ENCODE measurements around the gene NAA60.
A peak's percentile ranks its signal among the peaks of the same experiment; 100 is the strongest.

NAA60 gene

DNA sequence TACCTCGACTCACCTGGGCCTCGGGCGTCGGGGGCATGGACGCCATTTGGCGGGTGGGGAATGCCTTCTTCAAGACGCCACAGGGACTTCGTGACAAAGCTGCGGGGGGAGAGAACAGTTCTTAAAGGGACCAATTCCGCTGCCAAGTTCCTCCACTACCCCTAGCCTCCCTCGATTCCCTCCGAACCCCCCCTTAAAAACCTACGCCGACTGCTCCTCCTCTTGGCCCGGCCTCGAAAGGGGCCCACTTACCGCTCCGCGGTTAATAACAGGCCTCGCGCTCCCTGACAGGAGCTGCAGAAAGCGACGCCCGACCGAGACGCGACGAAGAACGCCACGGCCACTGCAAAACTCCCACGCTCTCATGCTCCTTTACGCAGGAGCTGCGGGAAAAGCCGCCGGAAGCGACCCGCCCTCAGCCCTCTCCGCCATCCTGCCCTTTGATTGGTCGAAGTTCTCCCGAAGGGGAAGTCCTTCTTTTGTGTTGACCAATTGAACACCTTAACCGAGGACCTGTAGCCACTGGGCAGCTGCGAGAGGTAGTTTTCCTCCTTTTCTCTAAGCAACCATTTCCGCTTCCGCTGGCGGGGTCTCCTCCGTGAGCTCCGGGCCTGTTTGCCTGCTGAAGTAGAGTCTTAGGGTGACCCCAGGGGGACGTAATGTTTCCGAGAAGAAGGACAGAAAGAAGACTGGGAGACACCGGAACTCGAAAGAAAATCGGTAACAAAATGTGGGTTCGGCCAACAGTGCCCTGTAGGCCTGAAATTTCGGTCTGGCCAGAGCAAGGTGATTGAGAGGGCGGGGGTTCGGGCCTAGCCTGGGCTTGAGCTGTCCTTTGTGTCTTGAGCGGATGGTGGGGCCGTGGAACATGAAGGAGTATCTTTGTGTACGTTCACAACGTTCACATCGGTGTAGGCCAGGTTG, at the start of gene NAA60, which contains the start of gene ZNF597:
NAA60 (plus strand) TSS at position 573 of the 924 bp plus-strand sequence. CDS start 32,548 bp downstream, outside the sequence.
ZNF597 (minus strand) TSS at position 397 of the 924 bp plus-strand sequence; CDS start at position 46, 351 bp downstream.
- peak; percentile 87 for DNase-seq

DNA sequence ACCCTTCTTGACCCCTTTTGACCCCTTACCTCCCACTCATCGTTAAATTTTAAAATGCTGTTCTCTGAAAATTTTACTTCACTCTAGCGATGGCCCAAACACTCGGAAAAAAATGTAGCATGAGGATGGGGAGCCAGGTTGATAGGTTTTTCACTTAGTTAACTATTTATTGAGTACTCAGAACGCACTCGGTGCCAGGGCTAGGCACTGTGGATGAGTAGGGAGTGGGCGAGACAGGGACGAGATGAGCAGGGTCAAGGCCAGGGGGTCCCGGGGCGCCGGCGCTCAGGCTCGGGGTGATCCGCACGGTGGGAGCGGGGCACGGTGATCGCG, 43.1 kb upstream of the NAA60 start:
- no peak for DNase-seq

DNA sequence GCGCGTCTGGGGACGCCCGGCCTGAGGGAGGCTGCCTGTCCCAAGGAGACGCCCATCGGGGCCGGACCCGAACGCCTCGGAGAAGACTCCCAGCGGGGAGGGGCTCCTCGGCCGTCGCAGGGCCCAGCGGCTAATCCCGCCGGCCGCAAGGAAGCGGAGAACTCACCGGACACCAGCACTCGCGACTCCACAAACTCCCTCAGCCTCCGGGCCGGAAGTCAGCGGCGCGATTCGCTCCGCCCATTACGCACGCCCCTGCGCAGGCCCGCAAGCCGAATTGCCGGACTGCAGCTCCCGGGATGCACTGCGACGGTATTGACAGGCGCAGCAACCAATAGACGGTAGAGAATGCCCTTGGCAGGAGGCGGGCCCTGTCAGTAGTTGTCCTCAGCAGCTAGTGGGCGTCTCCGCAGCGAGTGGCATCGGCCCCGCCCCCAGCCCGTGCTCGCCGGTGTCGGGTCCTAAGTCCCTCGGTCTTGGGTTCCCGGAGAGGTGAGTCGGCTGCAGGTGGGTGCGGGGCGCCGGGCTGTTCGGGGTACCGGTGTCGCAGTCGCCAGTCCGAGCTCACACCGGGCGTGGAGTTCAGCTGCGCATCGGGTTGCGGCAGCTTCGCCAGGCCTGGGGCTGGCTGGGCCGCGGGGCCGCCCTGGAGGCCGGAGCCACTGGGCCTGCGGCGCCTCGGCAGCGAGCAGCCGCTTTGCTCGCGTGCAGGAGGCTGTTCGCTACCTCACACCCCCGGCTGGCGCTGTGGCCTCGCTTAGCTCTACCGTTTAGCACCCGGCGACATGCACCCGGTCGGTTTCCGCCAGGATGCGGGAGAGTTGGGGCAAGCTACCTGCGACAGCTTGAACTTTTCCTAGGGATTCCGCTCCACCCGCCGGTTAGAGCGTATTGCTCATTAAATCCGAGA, 42.4 kb upstream of the NAA60 start, which contains the start of the genes ZNF174 and ZSCAN32:
ZNF174 (plus strand) TSS at position 437 of the 910 bp plus-strand sequence. CDS start 790 bp downstream, outside the sequence.
ZSCAN32 (minus strand) TSS at position 226 of the 910 bp plus-strand sequence. CDS start 3,447 bp downstream, outside the sequence.
- peak; percentile 96 for DNase-seq

DNA sequence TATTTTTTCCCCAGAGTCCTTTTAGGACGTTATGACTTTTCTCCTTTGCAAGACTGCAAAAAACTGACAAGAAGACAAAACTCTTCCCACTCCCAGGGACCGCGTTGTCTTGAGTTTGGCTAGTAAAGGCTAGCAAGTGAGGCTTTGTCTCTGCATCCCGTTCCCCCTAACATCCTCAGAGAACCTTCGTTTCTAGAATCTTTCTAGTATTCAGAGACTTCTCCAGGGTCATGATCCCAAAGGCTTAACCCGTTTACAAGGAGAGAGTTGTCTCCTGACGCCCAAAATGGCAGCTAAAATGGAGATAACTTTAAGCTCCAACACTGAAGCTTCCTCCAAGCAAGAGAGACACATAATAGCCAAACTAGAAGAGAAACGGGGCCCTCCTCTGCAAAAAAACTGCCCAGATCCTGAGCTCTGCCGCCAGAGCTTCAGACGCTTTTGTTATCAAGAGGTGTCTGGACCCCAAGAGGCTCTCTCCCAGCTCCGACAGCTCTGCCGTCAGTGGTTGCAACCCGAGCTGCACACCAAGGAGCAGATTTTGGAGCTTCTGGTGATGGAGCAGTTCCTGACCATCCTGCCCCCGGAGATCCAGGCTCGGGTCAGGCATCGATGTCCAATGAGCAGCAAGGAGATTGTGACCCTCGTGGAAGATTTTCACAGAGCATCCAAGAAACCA, 41.6 kb upstream of the NAA60 start:
- no peak for DNase-seq

DNA sequence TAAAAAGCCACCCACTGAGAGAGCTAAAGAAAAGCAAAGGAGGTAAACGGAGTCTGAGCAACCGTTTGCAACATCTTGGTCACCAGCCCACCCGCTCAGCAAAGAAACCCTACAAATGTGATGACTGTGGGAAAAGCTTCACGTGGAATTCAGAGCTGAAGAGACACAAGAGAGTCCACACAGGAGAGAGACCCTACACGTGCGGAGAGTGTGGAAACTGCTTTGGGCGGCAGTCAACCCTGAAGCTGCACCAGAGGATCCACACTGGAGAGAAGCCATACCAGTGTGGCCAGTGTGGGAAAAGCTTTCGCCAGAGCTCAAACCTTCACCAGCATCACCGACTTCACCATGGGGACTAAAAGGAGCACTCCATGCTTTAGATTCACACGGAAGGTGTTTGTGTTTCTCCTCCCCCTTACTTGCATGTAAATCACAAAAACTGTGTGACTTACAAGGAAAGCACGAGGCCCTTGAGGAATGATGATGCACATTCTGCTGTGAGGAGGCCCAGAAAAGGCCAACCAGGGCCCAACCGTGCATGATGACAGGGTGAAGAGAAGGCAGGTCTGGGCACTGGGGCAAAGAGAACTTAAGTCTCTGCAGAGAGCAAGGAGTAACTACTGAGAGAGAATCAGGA, 34.8 kb upstream of the NAA60 start:
- DNase-seq, result no peak

DNA sequence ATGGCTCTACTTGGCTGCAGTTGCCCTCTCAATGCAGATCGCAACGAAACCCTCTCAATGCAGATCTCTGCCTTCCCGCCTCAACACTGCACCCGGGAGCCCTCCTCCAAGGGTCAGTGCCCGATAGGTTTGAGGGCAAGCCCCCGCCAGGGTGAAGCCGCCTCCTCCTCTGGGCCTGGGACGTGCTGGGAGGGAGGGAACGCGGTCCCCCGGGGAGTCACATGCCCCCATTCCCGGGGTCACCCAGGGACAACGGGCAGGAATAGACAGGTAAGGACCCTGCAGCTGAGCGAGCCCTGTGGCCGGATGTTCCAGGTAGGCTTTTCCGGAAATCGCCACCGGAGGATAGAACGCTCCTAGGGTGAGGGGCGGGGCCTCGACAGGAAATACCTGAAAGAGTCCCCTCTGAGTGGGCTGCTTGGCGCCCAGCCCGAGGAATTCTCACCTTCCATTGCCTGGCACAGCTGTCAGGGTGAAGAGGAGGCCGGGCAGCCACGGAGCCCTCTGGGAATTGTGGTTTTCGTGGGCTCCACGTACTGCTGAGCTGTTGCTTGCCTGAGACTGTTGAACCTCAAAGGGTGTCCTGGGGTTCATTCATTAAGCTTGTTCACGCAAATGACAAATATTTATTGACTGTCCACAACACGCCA, 29.6 kb upstream of the NAA60 start:
- no peak for DNase-seq

DNA sequence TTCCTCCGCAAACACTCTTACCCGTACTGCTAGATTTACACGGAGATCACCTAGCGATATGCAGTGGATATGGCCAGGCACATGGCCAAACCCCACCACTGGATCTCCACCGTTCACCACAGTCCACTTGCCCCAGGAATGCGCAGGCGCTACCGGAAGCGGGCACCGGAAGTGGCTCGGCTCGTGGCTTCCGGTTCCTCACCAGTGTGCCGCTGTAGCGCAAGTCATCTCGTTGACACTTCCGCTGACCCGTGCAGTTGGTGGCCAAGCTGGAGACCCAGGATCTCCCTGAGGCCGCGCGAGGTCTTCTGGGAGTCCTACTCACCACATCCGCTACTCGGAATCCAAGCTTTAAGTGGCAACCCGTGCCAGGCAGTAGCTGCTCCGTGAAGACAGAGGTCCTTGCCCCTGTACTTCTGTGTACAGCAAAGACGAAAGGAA, 11.7 kb upstream of the NAA60 start:
- no peak for DNase-seq

DNA sequence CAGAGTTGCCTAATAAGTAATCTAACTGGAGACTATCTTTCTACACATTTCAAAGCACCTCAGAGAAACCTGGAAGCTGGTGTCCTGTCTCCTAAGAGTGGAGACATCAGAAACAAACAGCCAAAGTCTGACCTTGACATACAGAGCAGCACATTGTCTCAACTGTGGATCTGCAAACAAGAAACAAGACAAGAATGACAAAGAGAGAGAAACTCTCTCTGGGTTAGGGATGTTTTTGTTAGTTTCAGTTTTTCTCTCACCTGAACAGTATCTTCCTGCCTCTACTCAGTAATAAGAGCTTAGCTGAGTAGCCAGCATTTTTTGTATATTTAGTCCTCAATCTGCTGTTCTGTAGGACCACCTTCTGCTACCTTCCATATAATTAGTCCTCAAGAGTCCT, 9.1 kb upstream of the NAA60 start:
- DNase-seq, result no peak

DNA sequence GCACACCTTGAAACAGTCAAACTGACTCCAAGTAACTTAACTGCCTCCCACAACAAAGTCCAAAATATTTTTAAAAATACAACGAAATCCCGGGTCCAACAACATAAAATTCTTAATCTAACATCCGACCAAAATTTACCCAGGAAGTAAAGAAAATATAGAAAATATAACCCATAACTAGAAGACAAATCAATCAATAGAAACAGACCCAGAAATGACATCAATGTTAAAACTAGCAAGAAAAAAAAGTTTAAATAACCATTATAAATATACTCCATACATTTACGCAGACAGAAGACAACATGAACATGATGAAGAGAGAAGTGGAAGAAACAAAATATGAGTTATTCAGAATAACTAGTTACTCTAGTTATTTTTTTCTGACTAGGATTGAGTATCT, 3.8 kb upstream of the NAA60 start:
- no peak for DNase-seq

DNA sequence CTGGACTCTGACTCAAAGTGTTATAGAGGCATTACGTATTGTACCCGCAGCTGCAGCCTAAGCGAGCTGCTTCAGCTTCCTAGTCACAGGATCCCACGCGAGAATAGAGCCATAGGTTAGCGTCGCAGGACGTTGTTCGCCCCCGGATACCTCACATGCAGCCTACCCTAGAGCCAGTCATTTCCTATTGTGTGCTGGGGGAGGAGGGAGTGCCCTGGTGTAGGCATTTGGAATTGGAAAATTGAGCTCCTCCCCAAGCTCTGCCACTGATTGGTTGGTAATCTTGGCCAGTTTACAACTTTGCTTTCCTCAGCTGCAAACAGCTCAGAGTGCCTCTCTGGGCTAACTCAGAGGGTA, 530 bp downstream of the NAA60 start:
- DNase-seq, result peak; percentile 3

DNA sequence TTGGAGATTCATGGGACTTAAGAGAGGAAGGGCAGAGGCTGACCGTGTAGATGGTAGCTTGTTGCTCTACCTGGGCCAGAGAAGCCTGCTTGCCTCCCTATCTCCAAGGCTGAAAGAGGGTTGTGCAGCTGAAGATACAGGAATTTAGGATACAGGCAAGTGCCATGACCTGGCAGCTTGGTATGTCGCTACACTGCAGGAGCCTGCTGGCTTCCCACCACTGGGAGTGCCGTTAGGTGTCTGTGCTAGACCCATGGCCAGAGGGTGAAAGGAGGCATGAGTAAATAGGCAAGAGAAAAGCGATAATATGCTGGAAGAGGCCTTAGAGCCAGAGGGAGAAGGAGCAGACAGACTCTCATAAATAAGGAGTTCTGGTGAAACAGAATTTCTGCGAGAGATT, 10.6 kb downstream of the NAA60 start:
- no peak for DNase-seq

DNA sequence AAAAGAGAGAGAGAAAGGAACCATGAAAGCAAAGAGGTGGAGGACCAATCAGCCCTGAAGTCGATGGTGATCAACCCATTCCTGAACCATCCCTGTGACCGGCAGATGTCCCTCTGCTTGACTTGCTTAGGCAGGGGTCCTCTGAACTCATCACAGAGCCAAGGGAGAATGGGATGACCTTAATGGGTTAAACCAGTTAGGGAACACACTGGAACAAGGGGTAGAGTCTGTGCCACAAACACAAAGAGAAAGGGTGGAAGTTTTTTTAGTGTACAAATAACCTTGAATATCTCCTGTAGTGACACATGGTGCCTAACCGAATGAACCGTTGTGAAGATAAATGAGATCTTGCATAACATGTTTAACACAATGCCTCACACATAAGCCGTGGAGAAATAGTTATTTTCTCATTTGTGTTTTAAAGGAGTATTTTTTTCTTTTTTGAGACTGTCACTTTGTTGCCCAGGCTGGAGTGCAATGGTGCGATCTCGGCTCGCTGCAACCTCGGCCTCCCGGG, 11.2 kb downstream of the NAA60 start:
- no peak for DNase-seq

DNA sequence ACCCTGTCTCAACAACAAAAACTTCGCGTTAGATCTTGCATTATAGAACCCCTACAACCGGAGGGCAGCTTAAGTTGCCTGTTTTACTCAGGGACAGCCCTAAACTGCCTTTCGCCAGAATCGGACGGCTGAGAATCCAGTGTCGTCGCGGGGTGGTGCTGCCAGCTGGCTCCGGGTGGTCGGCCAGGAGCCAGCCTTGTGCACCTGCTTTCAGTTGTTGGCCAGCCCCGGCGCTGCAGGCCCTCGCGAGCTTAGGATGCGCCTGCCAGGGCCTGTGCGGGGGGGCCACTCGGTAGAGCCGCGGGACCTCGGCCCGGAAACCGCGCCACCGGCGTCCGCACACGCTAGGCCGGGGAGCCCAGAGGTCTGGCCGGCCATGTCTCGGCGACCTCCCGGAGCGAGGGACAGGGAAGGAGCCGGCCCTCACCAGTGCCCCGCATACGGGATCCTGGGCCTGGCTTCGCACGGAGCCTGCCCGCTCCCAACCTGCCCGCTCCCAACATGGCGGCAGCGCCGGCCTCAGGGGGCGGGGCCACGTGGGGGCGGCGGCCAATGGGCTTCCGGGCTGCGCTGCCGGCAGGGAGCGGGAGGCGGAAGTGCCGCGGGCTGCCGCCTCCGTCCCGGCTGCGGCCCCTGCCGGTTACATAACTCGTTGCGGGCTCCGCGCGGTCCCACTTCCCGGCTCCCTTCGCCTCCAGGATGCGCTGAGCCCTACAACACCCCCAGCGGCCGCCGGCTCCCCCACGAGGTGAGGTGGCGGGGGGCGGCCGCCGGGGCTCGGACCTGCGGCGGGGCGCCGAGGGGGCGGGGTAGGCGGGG, 14.2 kb downstream of the NAA60 start:
- peak; percentile 88 for DNase-seq

DNA sequence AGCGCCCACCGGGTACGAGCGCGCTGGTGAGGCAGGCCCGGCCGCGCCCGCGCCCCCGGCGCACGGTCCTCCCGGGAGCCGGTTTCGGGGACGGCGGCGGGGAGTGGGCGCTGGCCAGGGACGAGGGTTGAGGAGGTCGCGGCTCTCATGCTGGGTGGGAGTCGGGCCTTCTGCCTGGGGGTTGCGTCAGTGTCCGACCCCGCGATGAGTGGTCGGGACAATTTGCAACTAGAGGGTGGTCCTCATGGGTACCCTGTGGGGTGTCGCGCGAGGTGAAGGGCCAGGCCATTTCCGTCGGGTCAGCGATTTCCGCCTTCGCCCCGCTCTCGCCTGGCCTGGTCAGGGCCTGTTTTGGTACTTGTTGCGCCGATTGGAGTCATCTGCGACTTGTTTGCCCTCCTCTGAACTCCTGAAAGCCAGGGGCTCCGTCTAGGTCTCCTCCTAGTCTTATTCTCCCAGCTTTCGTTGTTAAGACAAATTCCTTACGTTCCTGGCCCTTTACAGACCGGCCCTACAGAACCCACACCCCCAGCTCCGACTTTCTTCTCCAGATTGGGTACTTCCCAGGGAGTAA, 14.9 kb downstream of the NAA60 start:
- no peak for DNase-seq

DNA sequence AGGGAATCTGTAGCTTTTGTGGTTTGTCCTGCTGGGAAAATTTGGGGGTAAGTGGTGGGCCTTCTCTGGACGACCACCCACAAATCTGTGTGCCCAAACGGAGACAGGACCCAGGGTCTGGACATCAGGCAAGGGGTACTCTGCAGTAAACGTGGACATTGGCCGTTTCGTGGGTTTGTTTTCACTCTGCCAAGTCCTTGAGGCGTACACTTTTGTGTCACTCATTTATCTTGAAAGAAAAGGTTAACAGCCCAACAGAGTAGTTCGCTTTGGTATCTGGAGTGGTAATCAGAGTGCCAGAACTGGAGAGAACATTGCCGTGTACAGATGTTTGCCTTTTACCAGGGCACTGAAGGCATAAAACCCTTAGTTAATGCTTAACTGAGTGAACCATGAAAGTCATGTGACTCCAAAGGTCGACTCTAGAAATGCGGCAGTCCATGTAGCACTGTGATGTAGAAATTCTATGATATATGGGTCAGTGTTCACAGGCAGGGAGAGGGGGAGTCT, 15.4 kb downstream of the NAA60 start:
- DNase-seq, result no peak

DNA sequence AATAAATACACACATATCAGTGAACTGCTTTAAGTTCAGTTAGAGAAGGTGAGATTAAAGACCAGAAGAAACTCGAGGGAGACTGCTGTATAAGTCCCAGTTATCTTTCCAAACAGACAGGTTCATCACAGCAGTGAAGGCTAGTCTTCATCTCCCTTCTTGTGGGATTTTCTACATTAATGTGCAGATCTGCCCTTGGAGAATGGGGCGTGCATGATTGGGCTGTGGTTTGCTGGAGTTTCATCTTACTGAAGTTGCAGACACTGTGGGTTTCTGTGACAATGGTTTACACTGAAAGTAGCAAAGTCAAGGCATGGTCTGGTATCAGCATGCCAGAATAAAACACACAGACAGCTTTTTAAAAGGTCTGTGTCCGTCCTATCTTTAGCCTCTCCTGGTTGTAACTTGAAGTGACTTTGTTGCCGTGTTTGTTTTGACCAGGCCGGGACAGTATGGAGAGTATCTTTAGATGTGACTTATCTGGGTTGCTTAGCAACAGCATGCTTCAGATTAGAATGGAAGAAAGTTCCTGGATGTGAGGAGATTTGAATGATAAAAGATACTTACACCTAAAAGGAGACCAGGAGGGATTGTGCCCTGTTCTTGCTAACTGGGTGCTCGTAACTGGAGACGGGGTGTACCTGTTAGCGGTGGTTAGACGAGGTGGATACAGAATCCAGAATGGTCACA, 16.1 kb downstream of the NAA60 start:
- DNase-seq, result no peak

DNA sequence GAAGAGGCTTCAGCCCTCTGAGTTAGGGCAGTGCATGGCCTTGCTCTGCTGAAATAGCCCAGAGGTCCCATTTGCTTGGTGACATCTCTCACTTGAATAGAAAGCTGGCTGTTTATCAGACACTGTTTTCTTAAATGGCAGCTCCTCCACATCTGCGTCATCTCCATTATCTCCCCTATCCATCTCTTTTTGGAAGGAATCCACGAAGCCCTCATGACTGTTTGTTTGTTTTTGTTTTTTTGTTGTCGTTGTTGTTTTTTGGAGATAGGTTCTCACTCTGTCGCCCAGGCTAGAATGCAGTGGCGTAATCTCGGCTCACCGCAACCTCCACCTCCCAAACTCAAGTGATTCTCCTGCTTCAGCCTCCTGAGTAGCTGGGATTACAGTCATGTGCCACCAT, 16.6 kb downstream of the NAA60 start:
- no peak for DNase-seq

DNA sequence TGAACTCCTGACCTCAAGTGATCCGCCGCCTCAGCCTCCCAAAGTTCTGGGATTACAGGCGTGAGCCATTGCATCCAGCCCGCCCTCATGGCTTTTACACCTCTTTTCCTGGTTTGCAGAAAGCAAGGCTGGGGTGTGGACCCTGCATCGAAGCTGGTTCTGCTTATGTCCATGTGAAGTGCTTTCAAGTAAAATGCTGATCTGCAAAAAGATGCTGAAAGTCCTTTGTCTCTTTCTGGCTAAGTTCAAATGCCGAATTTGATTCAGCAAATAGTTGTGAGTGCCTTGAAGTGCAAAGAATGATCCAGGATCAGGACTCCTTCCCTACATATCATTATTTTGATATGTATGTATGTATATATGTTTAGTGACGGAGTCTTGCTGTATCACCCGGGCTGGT, 17.1 kb downstream of the NAA60 start:
- no peak for DNase-seq

DNA sequence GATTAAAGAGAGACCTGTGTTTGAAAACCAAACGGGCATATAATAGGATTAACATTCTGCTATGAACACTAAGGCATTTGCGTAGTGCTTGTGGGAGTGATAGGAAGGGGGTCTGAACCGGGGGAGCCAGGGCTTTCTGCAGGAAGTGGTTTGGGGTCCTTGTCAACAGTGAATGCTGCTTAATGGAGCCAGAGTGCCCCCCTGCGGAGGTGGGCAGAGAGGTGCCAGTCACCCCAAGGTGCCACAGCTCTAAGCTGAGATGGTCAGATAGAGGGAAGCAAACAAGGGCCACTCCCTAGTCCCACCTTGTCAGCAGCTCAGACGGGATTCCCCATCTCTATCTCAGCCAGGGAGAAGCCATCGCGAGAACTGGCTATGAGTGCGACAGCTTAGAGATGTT, 17.7 kb downstream of the NAA60 start:
- DNase-seq, result no peak
